HEK293 (cell line): ENCODE results near the gene RFLNA.

Source experiments
- CTCF ChIA-PET: fragments of 350-600 bp; formaldehyde crosslinking; extraction: SDS; loops from one replicate; lab custom pipeline; 2021; ENCODE audit warnings: antibody characterized with exemption; lab: Yijun Ruan, JAX
- POLR2A ChIA-PET: fragments of 300-600 bp; formaldehyde crosslinking; extraction: SDS; loops from one replicate; lab custom pipeline; 2020; ENCODE audit warnings: antibody characterized with exemption, inconsistent platforms; lab: Yijun Ruan, JAX
- H3K27ac ChIP-seq: fragments of 200-500 bp; sonication (Bioruptor generic); 2 replicates; pipeline ENCODE4 v1.5.1; 2014; ENCODE audit warnings: low read depth, low read length, control low read depth, inconsistent platforms; ENCODE audit errors: extremely low read depth
- H3K36me3 ChIP-seq, 2 experiments: fragments of 200-500 bp in 1 of 2; sonication (Bioruptor generic) in 1 of 2; 1 replicate in 1 of 2; 2 replicates in 1 of 2; pipeline ENCODE4 v1.5.1; 2014 to 2017; ENCODE audit warnings: inconsistent platforms in 2 of 2, low read length in 2 of 2; ENCODE audit not compliant: control insufficient read depth in 2 of 2, insufficient read depth in 1 of 2
- H3K4me1 ChIP-seq: fragments of 200-500 bp; sonication (Bioruptor generic); 2 replicates; pipeline ENCODE4 v1.5.1; 2014; ENCODE audit warnings: mild to moderate bottlenecking, low read length, inconsistent platforms; ENCODE audit not compliant: control insufficient read depth, insufficient read depth
- H3K4me3 ChIP-seq: 2 replicates; pipeline ENCODE4 v1.5.1; 2011; ENCODE audit warnings: low read depth, mild to moderate bottlenecking, control low read depth, low read length, moderate library complexity
- H3K9me3 ChIP-seq: fragments of 200-500 bp; sonication (Bioruptor generic); 2 replicates; pipeline ENCODE4 v1.5.1; 2014; ENCODE audit warnings: low read depth, low read length, inconsistent platforms; ENCODE audit not compliant: control insufficient read depth, insufficient read depth
- ZNF146 ChIP-seq: fragments of 450-650 bp; formaldehyde crosslinking; IDR thresholded peaks from 2 replicates; pipeline ENCODE4 v1.5.1; 2016; ENCODE audit warnings: missing biosample characterization, missing genetic modification characterization
- ZNF239 ChIP-seq: fragments of 450-650 bp; formaldehyde crosslinking; IDR thresholded peaks from 2 replicates; pipeline ENCODE4 v1.5.1; 2016; ENCODE audit warnings: missing biosample characterization, missing genetic modification characterization
- ZNF768 ChIP-seq: fragments of 450-650 bp; formaldehyde crosslinking; IDR thresholded peaks from 2 replicates; pipeline ENCODE4 v1.5.1; 2018; ENCODE audit warnings: missing biosample characterization, mild to moderate bottlenecking, missing genetic modification characterization
- TF ChIP-seq, protein P1 (sequence below): fragments of 450-650 bp; formaldehyde crosslinking; IDR thresholded peaks from 2 replicates; pipeline ENCODE4 v1.5.1; 2017; ENCODE audit warnings: missing biosample characterization, missing genetic modification characterization
- TF ChIP-seq, protein P2 (sequence below): fragments of 450-650 bp; formaldehyde crosslinking; IDR thresholded peaks from 2 replicates; pipeline ENCODE4 v1.5.1; 2016; ENCODE audit warnings: missing biosample characterization, missing genetic modification characterization, low read depth
- TF ChIP-seq, protein P3 (sequence below): fragments of 450-650 bp; formaldehyde crosslinking; IDR thresholded peaks from 2 replicates; pipeline ENCODE4 v1.5.1; 2017; ENCODE audit warnings: missing biosample characterization, missing genetic modification characterization
- TF ChIP-seq, protein P4 (sequence below): fragments of 450-650 bp; formaldehyde crosslinking; IDR thresholded peaks from 2 replicates; pipeline ENCODE4 v1.5.1; 2016; ENCODE audit warnings: missing biosample characterization, missing genetic modification characterization
- TF ChIP-seq, protein P5 (sequence below): fragments of 450-650 bp; formaldehyde crosslinking; IDR thresholded peaks from 2 replicates; pipeline ENCODE4 v1.5.1; 2016; ENCODE audit warnings: missing biosample characterization, missing genetic modification characterization, borderline replicate concordance
- TF ChIP-seq, protein P6 (sequence below): fragments of 450-650 bp; formaldehyde crosslinking; IDR thresholded peaks from 2 replicates; pipeline ENCODE4 v1.5.1; 2016; ENCODE audit warnings: missing biosample characterization, missing genetic modification characterization

RFLNA gene

DNA sequence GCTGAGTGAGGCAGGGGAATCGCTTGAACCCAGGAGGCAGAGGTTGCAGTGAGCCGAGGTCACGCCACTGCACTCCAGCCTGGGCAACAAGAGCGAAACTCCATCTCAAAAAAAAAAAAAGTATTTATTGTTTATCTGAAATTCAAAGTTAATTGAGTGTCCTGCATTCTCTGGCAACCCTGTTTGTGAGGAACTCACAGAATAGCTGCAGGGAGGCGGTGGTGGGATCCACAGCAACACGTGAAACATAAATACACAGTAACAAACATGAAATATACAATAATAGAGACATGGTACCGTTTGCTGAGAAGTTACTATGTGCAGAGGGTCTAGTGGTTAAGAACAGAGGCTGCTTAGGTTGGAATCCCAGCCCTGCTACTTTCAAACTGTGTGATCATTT, 43.7 kb upstream of the RFLNA start:
- H3K4me3 ChIP-seq: no peak overlapping the region
- no peak overlapping the region for H3K27ac ChIP-seq
- no peaks in the 10 kb centered on the region for H3K9me3 ChIP-seq
- no peaks in the 10 kb centered on the region for H3K4me1 ChIP-seq
- TF ChIP-seq, protein P1, sequence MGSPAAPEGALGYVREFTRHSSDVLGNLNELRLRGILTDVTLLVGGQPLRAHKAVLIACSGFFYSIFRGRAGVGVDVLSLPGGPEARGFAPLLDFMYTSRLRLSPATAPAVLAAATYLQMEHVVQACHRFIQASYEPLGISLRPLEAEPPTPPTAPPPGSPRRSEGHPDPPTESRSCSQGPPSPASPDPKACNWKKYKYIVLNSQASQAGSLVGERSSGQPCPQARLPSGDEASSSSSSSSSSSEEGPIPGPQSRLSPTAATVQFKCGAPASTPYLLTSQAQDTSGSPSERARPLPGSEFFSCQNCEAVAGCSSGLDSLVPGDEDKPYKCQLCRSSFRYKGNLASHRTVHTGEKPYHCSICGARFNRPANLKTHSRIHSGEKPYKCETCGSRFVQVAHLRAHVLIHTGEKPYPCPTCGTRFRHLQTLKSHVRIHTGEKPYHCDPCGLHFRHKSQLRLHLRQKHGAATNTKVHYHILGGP (tag by site-specific recombination): no peak
- TF ChIP-seq, protein P2, sequence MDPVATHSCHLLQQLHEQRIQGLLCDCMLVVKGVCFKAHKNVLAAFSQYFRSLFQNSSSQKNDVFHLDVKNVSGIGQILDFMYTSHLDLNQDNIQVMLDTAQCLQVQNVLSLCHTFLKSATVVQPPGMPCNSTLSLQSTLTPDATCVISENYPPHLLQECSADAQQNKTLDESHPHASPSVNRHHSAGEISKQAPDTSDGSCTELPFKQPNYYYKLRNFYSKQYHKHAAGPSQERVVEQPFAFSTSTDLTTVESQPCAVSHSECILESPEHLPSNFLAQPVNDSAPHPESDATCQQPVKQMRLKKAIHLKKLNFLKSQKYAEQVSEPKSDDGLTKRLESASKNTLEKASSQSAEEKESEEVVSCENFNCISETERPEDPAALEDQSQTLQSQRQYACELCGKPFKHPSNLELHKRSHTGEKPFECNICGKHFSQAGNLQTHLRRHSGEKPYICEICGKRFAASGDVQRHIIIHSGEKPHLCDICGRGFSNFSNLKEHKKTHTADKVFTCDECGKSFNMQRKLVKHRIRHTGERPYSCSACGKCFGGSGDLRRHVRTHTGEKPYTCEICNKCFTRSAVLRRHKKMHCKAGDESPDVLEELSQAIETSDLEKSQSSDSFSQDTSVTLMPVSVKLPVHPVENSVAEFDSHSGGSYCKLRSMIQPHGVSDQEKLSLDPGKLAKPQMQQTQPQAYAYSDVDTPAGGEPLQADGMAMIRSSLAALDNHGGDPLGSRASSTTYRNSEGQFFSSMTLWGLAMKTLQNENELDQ (tag by site-specific recombination): no peak
- TF ChIP-seq, protein P3, sequence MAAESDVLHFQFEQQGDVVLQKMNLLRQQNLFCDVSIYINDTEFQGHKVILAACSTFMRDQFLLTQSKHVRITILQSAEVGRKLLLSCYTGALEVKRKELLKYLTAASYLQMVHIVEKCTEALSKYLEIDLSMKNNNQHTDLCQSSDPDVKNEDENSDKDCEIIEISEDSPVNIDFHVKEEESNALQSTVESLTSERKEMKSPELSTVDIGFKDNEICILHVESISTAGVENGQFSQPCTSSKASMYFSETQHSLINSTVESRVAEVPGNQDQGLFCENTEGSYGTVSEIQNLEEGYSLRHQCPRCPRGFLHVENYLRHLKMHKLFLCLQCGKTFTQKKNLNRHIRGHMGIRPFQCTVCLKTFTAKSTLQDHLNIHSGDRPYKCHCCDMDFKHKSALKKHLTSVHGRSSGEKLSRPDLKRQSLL (tag by site-specific recombination): no peak
- TF ChIP-seq, protein P4, sequence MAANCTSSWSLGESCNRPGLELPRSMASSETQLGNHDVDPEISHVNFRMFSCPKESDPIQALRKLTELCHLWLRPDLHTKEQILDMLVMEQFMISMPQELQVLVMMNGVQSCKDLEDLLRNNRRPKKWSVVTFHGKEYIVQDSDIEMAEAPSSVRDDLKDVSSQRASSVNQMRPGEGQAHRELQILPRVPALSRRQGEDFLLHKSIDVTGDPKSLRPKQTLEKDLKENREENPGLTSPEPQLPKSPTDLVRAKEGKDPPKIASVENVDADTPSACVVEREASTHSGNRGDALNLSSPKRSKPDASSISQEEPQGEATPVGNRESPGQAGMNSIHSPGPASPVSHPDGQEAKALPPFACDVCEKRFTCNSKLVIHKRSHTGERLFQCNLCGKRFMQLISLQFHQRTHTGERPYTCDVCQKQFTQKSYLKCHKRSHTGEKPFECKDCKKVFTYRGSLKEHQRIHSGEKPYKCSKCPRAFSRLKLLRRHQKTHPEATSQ (tag by site-specific recombination): no peak
- TF ChIP-seq ZNF239 (tag by site-specific recombination) (no peak), ZNF768 (no peak)
- TF ChIP-seq, protein P5, sequence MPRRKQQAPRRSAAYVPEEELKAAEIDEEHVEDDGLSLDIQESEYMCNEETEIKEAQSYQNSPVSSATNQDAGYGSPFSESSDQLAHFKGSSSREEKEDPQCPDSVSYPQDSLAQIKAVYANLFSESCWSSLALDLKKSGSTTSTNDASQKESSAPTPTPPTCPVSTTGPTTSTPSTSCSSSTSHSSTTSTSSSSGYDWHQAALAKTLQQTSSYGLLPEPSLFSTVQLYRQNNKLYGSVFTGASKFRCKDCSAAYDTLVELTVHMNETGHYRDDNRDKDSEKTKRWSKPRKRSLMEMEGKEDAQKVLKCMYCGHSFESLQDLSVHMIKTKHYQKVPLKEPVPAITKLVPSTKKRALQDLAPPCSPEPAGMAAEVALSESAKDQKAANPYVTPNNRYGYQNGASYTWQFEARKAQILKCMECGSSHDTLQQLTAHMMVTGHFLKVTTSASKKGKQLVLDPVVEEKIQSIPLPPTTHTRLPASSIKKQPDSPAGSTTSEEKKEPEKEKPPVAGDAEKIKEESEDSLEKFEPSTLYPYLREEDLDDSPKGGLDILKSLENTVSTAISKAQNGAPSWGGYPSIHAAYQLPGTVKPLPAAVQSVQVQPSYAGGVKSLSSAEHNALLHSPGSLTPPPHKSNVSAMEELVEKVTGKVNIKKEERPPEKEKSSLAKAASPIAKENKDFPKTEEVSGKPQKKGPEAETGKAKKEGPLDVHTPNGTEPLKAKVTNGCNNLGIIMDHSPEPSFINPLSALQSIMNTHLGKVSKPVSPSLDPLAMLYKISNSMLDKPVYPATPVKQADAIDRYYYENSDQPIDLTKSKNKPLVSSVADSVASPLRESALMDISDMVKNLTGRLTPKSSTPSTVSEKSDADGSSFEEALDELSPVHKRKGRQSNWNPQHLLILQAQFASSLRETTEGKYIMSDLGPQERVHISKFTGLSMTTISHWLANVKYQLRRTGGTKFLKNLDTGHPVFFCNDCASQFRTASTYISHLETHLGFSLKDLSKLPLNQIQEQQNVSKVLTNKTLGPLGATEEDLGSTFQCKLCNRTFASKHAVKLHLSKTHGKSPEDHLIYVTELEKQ: no peak
- H3K36me3 ChIP-seq: no peaks in the 10 kb centered on the region
- ChIA-PET CTCF (interaction anchor here (0.7 kb wide), 1 partner anchor 11 kb away, joined by 3 read pairs; no protein-coding TSS in a partner anchor), POLR2A (no interaction called here)

DNA sequence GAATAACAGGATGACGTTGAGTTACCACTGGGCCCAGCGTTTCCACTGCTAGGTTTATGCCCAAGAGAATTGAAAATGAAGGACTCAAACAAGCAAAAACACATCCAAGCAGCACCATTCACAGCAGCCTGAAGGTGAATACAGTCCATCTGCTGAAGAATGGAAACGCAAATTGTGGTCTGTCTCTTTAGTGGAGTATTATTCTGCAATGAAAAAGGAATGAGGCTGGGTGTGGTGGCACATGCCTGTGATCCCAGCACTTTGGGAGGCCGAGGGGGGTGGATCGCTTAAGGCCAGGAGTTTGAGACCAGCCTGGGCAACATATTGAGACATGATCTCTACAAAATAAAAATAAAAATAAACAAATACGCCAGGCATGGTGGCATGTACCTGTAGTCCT, 41.9 kb upstream of the RFLNA start:
- TF ChIP-seq, protein P6, sequence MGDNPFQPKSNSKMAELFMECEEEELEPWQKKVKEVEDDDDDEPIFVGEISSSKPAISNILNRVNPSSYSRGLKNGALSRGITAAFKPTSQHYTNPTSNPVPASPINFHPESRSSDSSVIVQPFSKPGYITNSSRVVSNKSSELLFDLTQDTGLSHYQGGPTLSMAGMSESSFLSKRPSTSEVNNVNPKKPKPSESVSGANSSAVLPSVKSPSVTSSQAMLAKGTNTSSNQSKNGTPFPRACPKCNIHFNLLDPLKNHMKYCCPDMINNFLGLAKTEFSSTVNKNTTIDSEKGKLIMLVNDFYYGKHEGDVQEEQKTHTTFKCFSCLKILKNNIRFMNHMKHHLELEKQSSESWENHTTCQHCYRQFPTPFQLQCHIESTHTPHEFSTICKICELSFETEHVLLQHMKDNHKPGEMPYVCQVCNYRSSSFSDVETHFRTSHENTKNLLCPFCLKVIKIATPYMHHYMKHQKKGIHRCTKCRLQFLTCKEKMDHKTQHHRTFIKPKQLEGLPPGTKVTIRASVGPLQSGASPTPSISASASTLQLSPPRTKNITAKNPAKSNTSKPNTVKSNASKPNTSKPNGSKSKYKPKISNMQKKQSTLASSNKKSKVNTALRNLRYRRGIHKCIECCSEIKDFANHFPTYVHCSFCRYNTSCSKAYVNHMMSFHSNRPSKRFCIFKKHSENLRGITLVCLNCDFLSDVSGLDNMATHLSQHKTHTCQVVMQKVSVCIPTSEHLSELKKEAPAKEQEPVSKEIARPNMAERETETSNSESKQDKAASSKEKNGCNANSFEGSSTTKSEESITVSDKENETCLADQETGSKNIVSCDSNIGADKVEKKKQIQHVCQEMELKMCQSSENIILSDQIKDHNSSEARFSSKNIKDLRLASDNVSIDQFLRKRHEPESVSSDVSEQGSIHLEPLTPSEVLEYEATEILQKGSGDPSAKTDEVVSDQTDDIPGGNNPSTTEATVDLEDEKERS (tag by site-specific recombination): no peak
- peak; percentile 80 for TF ChIP-seq ZNF146
- ChIA-PET CTCF (no interaction called here), POLR2A (no interaction called here)
- Histone ChIP-seq H3K9me3 (no peaks in the 10 kb centered on the region), H3K4me3 (no peak overlapping the region), H3K4me1 (no peaks in the 10 kb centered on the region), H3K27ac (no peak overlapping the region), H3K36me3 (no peaks in the 10 kb centered on the region)
